Progenitor cell of endocrine pancreas (in vitro differentiated cells): ENCODE results near the gene RAB10. TPM values are rescaled to one million over a fixed set of nuclear protein-coding genes. Genes with fewer than 3 reads are reported as not detected.
"Not testable (repeated sequence)": the region's sequence is repeated elsewhere in the genome, so short reads cannot be mapped to it uniquely, and the experiment has no call there.

Experiments
- DNase-seq: peaks from one replicate; pipeline ENCODE4 v3.0.0; 2021; ENCODE audit warnings: low spot score; ENCODE audit not compliant: unreplicated experiment
- H3K27ac Mint-ChIP-seq: 2 replicates; pipeline ENCODE4 v1.8.0; 2021; ENCODE audit warnings: mild to moderate bottlenecking, moderate library complexity, mixed read lengths
- H3K27me3 Mint-ChIP-seq: 2 replicates; pipeline ENCODE4 v1.8.0; 2021; ENCODE audit warnings: mixed read lengths
- H3K36me3 Mint-ChIP-seq: 2 replicates; pipeline ENCODE4 v1.8.0; 2022; ENCODE audit warnings: mixed read lengths; ENCODE audit not compliant: insufficient read depth
- H3K4me1 Mint-ChIP-seq: 2 replicates; pipeline ENCODE4 v1.8.0; 2021; ENCODE audit warnings: low read depth, mixed read lengths
- H3K4me3 Mint-ChIP-seq: 2 replicates; pipeline ENCODE4 v1.8.0; 2021; ENCODE audit warnings: low read depth, mild to moderate bottlenecking, moderate library complexity, mixed read lengths
- H3K9me3 Mint-ChIP-seq: 2 replicates; pipeline ENCODE4 v1.8.0; 2021; ENCODE audit warnings: low read depth, mixed read lengths
- total RNA-seq: library from RNA; stranded (reverse); gene quantifications from 2 replicates; pipeline ENCODE4 v1.2.1, GENCODE V29; 2021
- TF ChIP-seq, protein P1 (sequence below): fragments of 200-600 bp; sonication (generic); IDR thresholded peaks from one replicate; pipeline ENCODE4 v1.5.0; 2021; ENCODE audit warnings: antibody characterized with exemption, mild to moderate bottlenecking; ENCODE audit not compliant: unreplicated experiment

The RAB10 gene
- total RNA-seq, 1 donor from 2014 or later, result 114 TPM

DNA sequence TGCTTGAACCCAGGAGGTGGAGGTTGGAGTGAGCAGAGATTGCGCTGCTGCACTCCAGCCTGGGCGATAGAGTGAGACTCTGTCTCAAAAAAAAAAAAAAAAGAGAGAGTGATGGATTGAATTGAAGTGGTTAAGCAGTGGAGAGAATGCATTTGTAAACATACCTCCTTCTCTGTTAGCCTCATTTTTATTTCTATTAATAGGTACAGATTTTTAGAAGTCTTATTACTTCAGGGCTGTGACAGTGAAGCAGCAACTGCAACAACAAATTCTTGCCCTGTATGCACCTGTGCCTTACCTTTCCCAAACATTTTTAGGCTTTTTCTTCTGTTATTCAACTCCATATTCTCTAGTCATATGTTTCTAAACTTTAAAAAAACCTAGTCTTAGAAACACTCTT lies 55.5 kb downstream of the RAB10 start:
- Mint-ChIP-seq H3K36me3 (peaks cover 12% of the 10 kb centered on the region), H3K27ac (no peak overlapping the region)

DNA sequence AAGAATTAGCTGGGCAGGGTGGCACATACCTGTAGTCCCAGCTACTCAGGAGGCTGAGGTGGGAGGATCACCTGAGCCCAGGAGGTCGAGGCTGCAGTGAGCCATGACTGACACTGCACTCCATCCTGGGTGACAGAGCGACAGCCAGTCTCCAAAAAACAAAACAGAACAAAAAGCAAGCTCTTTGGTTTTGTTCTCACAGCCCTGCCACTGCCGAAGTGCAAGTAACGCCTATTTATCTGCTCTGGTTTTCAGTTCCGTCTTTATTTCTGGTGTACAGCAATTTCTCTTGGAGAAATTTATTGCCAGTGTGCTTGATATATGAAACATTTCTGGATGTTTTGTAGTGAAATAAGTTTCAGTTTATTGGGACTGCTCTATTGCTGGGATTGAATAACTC lies 61.9 kb downstream of the RAB10 start:
- Mint-ChIP-seq H3K36me3 (peaks cover 14% of the 10 kb centered on the region), H3K9me3 (no peaks in the 10 kb centered on the region), H3K4me3 (no peak overlapping the region), H3K27ac (no peak overlapping the region), H3K27me3 (no peaks in the 10 kb centered on the region), H3K4me1 (peaks cover 11% of the 10 kb centered on the region)
- DNase-seq, result no peak
- TF ChIP-seq, protein P1, sequence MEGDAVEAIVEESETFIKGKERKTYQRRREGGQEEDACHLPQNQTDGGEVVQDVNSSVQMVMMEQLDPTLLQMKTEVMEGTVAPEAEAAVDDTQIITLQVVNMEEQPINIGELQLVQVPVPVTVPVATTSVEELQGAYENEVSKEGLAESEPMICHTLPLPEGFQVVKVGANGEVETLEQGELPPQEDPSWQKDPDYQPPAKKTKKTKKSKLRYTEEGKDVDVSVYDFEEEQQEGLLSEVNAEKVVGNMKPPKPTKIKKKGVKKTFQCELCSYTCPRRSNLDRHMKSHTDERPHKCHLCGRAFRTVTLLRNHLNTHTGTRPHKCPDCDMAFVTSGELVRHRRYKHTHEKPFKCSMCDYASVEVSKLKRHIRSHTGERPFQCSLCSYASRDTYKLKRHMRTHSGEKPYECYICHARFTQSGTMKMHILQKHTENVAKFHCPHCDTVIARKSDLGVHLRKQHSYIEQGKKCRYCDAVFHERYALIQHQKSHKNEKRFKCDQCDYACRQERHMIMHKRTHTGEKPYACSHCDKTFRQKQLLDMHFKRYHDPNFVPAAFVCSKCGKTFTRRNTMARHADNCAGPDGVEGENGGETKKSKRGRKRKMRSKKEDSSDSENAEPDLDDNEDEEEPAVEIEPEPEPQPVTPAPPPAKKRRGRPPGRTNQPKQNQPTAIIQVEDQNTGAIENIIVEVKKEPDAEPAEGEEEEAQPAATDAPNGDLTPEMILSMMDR, result no peak

More for the DNA sequence above, 55.5 kb downstream of the RAB10 start:
- DNase-seq, result no peak
- Mint-ChIP-seq H3K4me3 (no peak overlapping the region), H3K27me3 (no peaks in the 10 kb centered on the region), H3K4me1 (peaks cover 12% of the 10 kb centered on the region), H3K9me3 (no peaks in the 10 kb centered on the region)
- TF ChIP-seq, protein P1, result no peak

DNA sequence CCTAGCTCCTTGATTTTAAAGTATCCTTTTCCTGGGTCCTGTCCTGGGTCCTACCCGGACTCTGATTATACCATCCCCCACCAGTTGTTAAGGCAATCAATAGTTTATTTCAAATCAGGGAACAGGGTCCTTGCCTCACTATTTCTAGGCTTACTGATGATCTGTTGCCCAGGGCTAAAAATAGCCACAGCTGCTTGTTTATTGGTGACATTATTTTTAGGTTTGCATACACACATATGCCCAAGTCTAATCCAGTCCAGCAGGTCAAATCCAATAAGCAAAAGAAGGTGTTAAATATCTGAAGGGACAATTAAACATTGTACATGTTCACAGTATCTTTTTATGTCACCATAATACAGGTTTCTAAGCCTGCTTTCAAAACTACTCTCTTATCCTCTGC lies 66.0 kb downstream of the RAB10 start:
- Mint-ChIP-seq H3K4me1 (peaks cover 2% of the 10 kb centered on the region), H3K9me3 (peaks cover 13% of the 10 kb centered on the region), H3K27me3 (no peaks in the 10 kb centered on the region), H3K27ac (no peak overlapping the region), H3K4me3 (no peak overlapping the region), H3K36me3 (peaks cover 23% of the 10 kb centered on the region)
- DNase-seq, result no peak
- TF ChIP-seq, protein P1, result no peak

DNA sequence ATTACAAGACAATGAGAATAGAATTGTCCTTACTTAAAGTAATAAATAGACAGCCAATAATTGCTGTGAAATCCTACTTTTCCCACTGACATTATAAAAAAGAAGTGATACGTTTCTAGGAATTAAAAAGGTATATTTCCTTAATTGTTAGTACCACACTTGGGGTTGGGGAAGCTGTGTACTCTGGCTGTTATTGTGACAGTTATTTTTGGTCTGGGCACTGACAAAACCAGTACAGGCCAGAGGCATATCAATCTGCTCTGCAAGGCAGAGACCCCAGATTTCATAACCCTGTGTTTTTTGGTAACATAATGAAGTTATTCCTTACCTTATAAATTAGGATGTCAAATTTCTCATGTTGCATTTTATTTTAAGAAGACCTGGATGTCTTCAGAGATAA lies 66.5 kb downstream of the RAB10 start:
- TF ChIP-seq, protein P1, result no peak
- peaks cover 25% of the 10 kb centered on the region for H3K36me3 Mint-ChIP-seq
- H3K9me3 Mint-ChIP-seq, result peaks cover 13% of the 10 kb centered on the region
- no peak overlapping the region for H3K4me3 Mint-ChIP-seq
- H3K27me3 Mint-ChIP-seq, result no peaks in the 10 kb centered on the region
- DNase-seq, result no peak
- H3K4me1 Mint-ChIP-seq, result peaks cover 2% of the 10 kb centered on the region
- H3K27ac Mint-ChIP-seq, result no peak overlapping the region

DNA sequence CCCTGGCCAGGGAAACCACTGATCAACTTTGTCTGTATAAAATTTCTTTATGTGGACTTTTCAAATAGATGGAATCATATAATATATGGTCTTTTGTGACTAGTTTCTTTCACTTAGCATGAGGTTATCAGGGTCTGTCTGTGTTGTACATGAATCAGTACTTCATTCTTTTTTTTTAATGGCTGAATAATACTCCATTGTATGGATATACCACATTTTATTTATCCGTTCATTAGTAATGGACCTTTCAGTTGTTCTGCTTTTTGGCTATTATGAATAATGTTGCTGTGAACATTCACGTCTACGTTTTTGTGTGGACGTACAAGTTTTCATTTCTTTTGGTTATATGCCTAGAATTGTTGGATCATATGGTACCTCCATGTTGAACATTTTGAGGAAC lies 69.9 kb downstream of the RAB10 start:
- no peak for DNase-seq
- Mint-ChIP-seq H3K4me1 (no peaks in the 10 kb centered on the region), H3K36me3 (peaks cover 22% of the 10 kb centered on the region), H3K9me3 (peaks cover 13% of the 10 kb centered on the region), H3K4me3 (no peak overlapping the region), H3K27me3 (no peaks in the 10 kb centered on the region), H3K27ac (no peak overlapping the region)
- TF ChIP-seq, protein P1, result no peak

DNA sequence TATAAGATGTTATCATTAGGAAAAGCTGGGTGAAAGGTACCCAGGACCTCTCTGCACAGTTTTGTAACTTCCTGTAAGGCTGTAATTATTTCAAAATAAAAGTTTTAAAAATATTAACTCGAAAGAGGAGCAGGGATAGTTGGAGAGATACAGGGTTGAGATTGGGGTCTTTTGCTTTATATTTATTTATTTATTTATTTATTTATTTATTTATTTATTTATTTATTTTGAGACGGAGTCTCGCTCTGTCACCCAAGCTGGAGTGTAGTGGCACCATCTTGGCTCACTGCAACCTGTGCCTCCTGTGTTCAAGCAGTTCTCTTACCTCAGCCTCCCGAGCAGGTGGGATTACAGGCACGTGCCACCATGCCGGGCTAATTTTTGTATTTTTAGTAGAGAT lies 74.8 kb downstream of the RAB10 start:
- peak overlapping the region; percentile 51 for H3K27ac Mint-ChIP-seq
- not testable (repeated sequence) for H3K9me3 Mint-ChIP-seq, H3K4me3 Mint-ChIP-seq, H3K4me1 Mint-ChIP-seq, H3K27me3 Mint-ChIP-seq, DNase-seq
- H3K36me3 Mint-ChIP-seq, result peaks cover 20% of the 10 kb centered on the region
